GM12891 (cell line): ENCODE results near the gene STAC2.

Experiments used
- PAX5 ChIP-seq: IDR thresholded peaks from 2 replicates; pipeline ENCODE4 v1.6.1; 2011; ENCODE audit warnings: low read length, moderate library complexity, mild to moderate bottlenecking; ENCODE audit not compliant: insufficient read depth, severe bottlenecking
- POLR2A ChIP-seq: IDR thresholded peaks from 2 replicates; pipeline ENCODE4 v1.6.1; 2011; ENCODE audit warnings: low read depth, low read length, control low read depth
- POLR2AphosphoS5 ChIP-seq: IDR thresholded peaks from 2 replicates; pipeline ENCODE4 v1.6.1; 2011; ENCODE audit warnings: low read depth, low read length, control low read depth
- POU2F2 ChIP-seq: IDR thresholded peaks from 2 replicates; pipeline ENCODE4 v1.6.1; 2011; ENCODE audit warnings: low read depth, mild to moderate bottlenecking, control low read depth, low read length, moderate library complexity
- SPI1 ChIP-seq: IDR thresholded peaks from 2 replicates; pipeline ENCODE4 v1.6.1; 2011; ENCODE audit warnings: low read depth, low read length, control low read depth
- TAF1 ChIP-seq: IDR thresholded peaks from 2 replicates; pipeline ENCODE4 v1.6.1; 2011; ENCODE audit warnings: low read depth, low read length, control low read depth

DNA sequence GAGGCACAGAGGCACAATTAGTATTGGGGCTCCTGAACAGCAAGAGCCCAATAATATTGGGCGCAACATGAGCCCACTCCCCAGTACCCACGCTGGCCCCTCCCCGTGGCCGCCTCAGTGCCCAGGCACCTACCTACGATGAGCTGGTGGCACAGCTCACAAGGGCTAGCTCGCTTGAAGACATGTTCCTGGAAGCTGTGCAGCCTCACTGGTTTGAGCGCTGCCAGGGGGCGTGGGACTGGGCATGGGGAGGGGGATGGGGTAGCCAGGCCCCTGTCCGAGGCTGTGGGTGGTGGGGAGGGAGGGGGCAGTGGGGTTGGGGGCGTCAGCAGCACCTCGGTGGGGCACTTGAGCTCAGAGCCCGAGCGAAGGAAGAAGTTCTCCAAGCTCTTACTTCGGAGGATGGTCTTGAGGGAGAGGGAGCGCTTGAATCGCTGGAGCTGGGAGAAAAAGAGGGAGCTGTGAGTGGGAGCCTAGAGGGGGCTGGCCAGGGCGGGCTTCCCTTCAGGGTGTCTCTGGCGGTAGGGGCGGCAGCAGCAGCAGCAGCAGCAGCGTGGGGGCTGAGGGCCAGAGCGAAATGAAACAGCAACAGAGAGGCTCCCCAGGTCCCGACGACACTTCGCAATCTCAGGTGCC is 7.9 kb downstream of the STAC2 start:
- no peak for TF ChIP-seq POLR2A
- no peak for TF ChIP-seq POLR2AphosphoS5
- no peak for TF ChIP-seq TAF1
- TF ChIP-seq PAX5 = no peak
- no peak for TF ChIP-seq SPI1
- no peak for TF ChIP-seq POU2F2
